Epithelial cell of prostate (primary cell): Measurements from ENCODE around the gene AHR.
"Not testable (repeated sequence)": the region's sequence is repeated elsewhere in the genome, so short reads cannot be mapped to it uniquely, and the experiment has no call there.

ENCODE experiments used
- DNase-seq: peaks from one replicate; pipeline ENCODE4 v3.0.0-alpha.2; 2011; ENCODE audit warnings: low read depth, low spot score
- H3K27ac ChIP-seq: fragments of 450-650 bp; 2 replicates; pipeline ENCODE4 v1.5.1; 2017; ENCODE audit warnings: mild to moderate bottlenecking

The AHR gene

DNA sequence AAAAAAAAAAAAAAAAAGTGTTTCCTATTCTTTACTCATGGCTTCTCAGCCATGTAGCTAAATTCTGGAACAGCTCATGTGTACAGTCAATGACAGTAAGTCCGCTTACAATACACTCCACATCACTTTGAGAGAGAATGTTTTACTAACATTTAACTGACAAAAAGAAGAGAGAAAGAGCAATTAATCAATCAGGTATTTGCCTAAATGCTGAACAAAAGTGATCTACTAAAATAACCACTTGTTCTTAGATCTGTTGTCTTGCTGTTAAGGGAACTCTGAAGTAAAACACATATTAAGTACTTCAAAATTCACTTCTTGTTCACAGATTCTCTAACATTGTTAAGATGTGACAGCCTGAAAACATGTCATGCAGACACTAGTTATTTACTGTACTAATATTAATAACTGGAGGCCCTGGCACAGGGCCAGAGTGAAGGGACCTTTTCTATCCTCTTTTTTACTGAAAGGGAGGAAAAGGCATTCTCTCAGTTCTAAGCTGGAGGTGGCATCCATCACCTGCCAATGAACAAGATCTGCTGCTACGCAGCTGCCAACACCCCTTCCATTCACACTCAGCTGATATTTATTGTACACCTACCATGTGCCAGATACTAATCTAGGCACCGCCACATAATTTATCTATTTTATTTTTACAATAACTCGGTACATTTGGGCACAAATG lies 72.6 kb downstream of the AHR start:
- no peak for DNase-seq
- peak overlapping the region; percentile 73 for H3K27ac ChIP-seq

DNA sequence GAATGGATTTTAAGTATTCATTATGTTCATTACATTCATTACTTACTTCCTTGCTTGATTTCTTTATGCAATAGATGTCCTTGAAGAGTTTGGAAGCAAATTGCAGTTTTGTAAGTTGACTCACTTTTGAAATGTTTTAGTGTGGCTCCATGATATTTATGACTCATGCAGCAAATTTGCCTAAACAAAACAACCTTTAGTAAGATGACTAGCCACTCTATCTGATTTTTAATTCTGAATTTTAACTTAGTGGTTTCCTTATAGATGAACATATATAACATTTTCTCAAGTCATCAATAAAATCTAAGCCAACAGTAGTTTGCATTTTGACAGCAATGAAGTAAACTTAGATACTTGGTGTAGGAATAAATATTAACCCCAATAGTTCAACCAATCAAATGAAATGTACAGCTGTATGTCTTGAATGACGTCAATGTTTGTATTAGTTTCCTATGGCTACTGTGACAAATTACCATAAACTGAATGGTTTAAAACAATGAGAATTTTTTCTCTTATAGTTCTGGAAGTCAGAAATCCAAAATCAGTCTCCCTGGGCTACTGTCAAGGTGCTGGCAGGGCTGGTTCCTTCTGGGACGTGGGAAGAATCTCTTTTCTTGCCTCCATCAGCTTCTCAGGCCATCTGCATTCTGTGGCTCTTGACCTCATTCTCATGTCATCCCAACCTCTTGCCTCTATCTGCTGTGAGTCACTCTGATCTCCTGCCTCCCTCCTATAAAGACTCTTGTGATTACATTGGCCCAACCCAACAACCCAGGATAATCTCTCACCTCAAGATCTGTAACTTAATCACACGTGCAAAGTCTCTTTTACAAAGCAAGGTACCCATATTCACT lies 73.4 kb downstream of the AHR start:
- peak; percentile 69 for DNase-seq
- H3K27ac ChIP-seq, result peak overlapping the region; percentile 73

DNA sequence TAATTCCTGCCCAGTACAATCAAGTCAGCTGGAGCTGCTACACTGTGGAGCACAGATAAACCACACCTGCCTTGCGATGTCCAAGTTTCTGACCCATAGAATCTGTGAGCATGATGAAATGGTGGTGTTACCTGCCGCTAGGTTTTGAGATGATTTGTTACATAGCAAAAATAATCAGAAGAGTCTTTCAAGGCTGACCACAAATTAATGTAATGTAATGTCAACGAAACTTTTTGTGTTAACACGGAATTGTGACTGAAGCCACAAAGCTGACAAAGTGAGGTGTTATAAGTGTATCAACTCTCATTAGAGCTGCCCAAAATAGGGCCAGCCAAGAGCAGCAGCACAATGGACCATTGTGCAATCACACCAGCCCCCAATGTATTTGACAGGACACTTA lies 75.7 kb downstream of the AHR start:
- no peak for DNase-seq
- no peak overlapping the region for H3K27ac ChIP-seq

DNA sequence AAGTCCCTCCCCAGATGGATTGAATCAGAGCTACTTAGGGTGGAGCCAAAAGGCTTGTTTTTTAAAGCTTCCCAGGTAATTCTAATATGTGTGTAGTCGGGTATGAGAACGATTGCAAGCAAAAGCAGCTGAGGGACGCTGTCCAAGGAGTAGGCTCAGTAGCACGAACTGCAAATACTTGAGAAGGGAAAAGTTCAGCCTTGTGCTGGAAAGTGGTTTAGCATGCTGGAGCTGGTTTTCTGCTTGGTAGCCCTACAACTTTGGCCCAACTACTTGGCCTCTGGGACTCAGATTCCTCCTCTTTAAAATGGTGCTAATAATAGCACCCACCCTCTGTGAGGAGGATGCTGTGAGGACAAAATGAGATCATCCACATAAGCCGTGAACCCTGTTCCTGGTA lies 76.2 kb downstream of the AHR start:
- no peak for DNase-seq
- H3K27ac ChIP-seq, result no peak overlapping the region

DNA sequence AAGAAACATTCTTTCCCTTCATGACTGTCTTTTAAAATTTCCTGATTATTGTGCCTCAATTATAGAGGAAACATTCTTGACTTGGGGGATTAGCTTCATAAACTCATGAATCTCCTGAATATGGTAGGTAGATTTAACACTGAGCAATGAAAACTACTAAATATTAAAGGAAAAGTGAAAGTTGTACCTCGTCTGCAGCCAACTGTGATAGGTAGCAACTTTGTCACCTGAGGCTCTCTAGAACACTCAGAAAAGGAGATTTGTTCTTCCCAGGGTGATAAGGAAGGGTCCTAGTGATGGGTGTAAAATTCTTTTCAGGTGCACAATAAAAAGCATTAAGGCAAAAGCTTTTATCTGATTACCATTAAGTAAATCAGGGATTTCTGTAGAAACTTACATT lies 78.1 kb downstream of the AHR start:
- H3K27ac ChIP-seq, result no peak overlapping the region
- no peak for DNase-seq

DNA sequence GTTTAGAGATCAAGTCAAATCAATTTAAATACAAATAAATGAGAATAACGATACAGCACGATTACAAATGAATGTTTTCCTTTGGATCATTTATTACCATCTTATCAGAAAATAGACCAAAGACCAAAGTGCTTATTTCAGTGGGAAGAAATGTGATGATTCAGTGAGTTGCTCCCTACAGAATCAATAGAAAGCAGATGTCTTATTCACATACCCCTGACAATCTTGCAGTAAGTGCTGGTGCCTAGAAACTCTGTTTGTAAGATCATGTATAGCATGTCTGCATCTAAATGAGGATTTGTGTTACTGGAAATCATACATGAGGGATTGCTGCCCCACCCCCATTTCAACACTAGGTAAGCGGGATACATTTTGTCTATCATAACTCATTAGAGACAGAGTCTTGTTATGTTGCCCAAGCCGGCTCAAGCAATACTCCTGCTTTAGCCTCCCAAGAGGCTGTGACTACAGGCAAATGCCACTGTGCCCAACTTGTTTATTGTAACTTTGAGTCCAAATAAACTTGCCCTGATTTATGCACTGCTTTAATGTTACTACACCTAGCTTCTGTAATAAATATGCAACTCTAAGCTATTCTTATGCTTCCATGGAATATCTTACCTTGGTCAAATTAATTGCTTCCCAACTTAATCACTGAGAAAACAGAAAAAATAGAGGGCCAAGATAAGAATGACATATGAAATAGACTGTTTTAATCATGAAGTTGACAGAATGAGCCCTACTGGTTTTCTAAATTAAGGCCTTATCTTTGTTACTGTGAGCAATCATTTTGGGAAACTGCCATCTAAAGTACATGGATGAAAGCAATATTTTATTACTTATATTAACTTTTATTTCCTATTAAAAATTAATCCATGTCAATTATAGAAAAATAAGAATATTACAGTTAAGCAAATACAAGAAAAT lies 82.5 kb downstream of the AHR start:
- H3K27ac ChIP-seq, result no peak overlapping the region
- DNase-seq, result no peak

DNA sequence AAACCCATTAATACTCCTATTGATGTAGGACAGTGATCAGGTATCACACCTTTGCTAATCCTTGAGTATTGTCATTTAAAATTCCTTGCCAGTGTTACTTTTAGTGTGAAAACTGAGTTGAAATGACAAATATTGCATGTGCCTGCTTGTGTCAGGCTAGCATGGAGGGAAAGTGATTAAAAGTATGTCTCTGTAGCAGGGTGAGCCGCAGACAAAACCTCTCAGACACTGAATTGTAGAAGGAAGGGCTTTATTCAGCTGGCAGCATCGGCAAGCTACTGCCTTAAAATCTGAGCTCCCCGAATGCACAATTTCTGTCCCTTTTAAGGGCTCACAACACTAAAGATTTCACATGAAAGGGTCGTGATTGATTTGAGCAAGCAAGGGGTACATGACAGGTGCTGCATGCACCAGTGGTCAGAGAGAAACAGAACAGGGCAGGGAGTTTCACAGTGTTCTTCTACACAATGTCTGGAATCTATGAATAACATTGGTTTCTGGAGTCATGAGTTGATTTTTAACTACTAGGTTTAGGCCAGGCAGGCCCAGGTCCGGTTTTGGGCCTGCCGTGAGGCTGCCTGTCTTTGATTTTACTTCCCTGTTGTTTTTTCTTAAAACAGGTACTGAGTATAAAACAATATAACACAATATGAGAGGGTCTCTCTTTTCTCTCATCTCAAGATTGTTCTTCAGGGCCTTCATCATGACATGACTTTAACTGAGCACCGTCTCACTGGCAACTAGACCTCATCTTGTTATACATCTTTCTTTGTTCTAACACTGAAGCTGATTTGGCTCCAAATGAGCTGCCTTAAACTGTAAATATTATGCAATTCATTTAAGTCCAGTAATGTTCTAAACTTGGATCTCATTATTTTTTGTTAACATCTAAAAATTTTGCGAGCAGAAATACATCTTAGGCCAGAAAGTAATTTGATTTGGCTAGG lies 84.2 kb downstream of the AHR start:
- DNase-seq, H3K27ac ChIP-seq: not testable (repeated sequence)

DNA sequence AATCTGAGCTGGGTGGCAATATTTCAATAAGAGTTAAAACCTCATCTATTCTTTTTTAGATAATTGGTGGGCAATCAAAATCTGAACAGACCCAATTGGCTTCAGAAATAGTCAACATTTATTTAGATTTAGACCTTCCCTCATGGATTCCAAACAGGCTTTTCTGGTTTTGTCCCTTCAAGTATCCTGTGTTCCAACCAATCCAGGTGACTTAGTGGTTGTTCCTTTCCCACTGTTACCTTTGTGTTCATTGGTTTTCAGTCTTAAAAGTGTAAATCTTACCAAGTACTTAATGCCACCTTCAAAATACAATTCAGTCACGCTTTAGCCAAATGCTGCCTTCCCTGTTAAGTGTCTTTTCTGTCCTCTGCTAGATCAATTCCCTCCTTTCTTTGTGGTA lies 85.9 kb downstream of the AHR start:
- DNase-seq, result no peak
- no peak overlapping the region for H3K27ac ChIP-seq

DNA sequence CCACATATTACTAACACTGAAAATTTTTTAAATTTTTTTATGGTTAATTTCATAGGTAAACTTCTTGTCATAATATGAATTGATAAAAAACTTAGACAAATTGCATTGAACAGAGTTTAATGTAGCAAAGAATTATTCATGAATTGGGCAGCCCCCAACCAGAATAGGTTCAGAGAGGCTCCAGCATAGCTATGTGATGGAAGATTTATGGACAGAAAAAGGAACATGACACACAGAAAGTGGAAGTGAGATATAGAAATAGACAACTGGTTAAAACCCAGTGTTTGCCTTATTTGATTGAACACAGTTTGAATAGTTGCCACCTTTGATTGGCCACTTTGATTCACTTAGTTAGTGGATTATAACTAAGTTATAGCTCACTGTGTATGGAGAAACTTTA lies 87.2 kb downstream of the AHR start:
- no peak overlapping the region for H3K27ac ChIP-seq
- no peak for DNase-seq

DNA sequence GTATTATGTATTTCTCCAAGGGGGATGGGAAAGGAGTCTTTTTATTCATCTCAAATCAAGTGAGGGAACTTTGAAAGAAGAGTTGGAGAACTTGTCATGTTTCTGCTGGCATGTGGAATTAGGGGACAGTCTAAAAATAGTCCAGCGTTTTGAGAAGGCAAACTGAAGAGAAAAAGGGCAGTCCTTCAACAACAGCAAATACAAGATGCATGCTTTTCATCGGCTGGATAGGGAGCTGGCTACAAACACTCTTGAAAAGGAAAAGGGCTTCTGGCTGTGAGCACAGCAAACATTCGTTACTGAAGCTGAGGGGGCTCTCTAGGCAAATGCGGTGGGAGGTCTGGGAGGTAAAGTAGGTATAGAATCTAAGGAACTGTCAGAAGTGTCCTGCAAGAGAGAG lies 91.9 kb downstream of the AHR start:
- DNase-seq, result no peak

DNA sequence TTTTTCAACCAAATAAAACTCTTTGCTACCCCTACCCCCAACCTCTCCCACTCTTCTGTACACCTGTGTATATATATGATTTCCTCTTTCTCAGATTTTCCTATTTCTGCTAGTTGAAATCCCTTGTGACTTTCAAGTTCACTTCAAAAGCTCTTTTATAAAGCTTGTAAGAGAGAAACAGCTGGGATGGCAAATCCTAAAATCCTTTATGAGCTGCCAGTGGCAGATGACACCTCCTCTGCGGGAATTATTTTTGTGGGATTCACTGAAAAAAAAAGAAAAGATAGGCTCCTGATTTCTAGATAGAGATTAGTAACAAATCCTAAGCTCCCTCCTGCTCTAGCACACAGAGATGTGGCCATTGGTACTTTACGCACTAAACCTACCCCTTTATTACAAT lies 92.9 kb downstream of the AHR start:
- DNase-seq, result no peak
- H3K27ac ChIP-seq, result no peak overlapping the region

More for the DNA sequence above, 91.9 kb downstream of the AHR start:
- no peak overlapping the region for H3K27ac ChIP-seq

DNA sequence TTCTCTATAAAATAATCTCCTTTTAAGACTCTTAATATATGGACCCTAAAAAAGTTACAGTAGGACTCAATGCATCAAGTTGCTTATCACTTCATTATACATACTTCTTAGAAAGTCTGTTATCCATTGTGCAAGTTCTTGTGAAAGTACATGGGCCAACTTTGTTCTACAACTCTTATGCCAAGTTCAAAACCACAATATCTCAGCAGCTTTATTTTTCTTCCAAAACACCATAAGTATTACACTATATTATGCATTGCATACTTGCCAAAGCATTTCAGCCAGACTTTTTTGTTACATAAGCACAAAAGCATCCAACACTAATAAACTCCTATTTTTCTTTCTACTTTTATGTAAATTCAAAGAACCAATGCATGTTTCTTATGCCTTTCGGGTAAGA lies 94.4 kb downstream of the AHR start:
- DNase-seq, result no peak
- no peak overlapping the region for H3K27ac ChIP-seq

DNA sequence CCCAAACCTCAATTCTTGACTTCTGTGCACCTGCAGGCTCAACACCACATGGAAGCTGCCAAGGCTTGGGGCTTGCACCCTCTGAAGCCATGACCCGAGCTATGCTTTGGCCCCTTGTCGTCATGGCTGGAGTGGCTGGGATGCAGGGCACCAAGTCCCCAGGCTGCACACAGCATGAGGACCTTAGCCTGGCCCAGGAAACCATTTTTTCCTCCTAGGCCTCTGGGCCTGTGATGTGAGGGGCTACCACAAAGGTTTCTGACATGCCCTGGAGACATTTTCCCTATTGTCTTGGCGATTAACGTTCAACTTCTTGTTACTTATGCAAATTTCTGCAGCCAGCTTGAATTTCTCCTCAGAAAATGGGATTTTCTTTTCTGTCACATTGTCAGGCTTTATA lies 96.1 kb downstream of the AHR start:
- H3K27ac ChIP-seq, DNase-seq: not testable (repeated sequence)
